AG10803 (cell line): ENCODE results near the gene VBP1.

Experiments
- DNase-seq: peaks from one replicate; pipeline ENCODE4 v3.0.0; 2010; ENCODE audit warnings: low read depth
- H3K4me3 ChIP-seq: 2 replicates; pipeline ENCODE4 v1.5.1; 2011; ENCODE audit warnings: mild to moderate bottlenecking, low read length, control low read depth
- CTCF ChIP-seq: conservative IDR thresholded peaks from 2 replicates; pipeline ENCODE4 v1.5.1; 2011; ENCODE audit warnings: mild to moderate bottlenecking, low read length, control low read depth, inconsistent platforms

Gene VBP1

GRCh38 chrX:155235891-155236290 is 19.6 kb downstream of the VBP1 start:
- no peak for TF ChIP-seq CTCF
- no peak overlapping the region for H3K4me3 ChIP-seq
- DNase-seq = no peak

- no peak for TF ChIP-seq CTCF
- DNase-seq = no peak
- no peak overlapping the region for H3K4me3 ChIP-seq
These were observed 21.5 kb downstream of the VBP1 start for GRCh38 chrX:155237719-155238118.

- H3K4me3 ChIP-seq = no peak overlapping the region
- TF ChIP-seq CTCF = no peak
- no peak for DNase-seq
These were observed 26.0 kb downstream of the VBP1 start for GRCh38 chrX:155242300-155242699.

- DNase-seq = no peak
- H3K4me3 ChIP-seq = no peak overlapping the region
- no peak for TF ChIP-seq CTCF
These were observed 30.5 kb downstream of the VBP1 start for GRCh38 chrX:155246748-155247147.

- H3K4me3 ChIP-seq = no peak overlapping the region
- no peak for DNase-seq
- TF ChIP-seq CTCF = no peak
These were observed 31.2 kb downstream of the VBP1 start for GRCh38 chrX:155247497-155247896.

GRCh38 chrX:155251391-155251790 is 35.1 kb downstream of the VBP1 start:
- no peak for DNase-seq
- TF ChIP-seq CTCF = no peak
- no peak overlapping the region for H3K4me3 ChIP-seq

- no peak for DNase-seq
- H3K4me3 ChIP-seq = no peak overlapping the region
- TF ChIP-seq CTCF = no peak
These were observed 43.5 kb downstream of the VBP1 start for GRCh38 chrX:155259752-155260151.
